IPS-20b (cell line): Measurements from ENCODE around the gene COX10.

Source experiments
- H3K27ac ChIP-seq: one replicate; pipeline ENCODE4 v1.5.1; 2013; ENCODE audit warnings: low read length
- H3K27me3 ChIP-seq: 2 replicates; pipeline ENCODE4 v1.6.1; 2013; ENCODE audit warnings: mild to moderate bottlenecking, low read length, inconsistent platforms; ENCODE audit not compliant: insufficient read depth
- H3K36me3 ChIP-seq: 2 replicates; pipeline ENCODE4 v1.6.1; 2013; ENCODE audit warnings: low read depth, mild to moderate bottlenecking, inconsistent platforms, low read length, moderate library complexity; ENCODE audit not compliant: insufficient read depth
- H3K4me1 ChIP-seq: 2 replicates; pipeline ENCODE4 v1.6.1; 2013; ENCODE audit warnings: mild to moderate bottlenecking, control low read depth, inconsistent platforms, low read length, moderate library complexity; ENCODE audit not compliant: insufficient read depth
- H3K4me3 ChIP-seq: 2 replicates; pipeline ENCODE4 v1.5.1; 2013; ENCODE audit warnings: mild to moderate bottlenecking, low read length, inconsistent platforms
- H3K9ac ChIP-seq: 2 replicates; pipeline ENCODE4 v1.6.1; 2013; ENCODE audit warnings: low read depth, mild to moderate bottlenecking, inconsistent platforms, low read length, moderate library complexity
- H3K9me3 ChIP-seq: 2 replicates; pipeline ENCODE4 v1.6.1; 2013; ENCODE audit warnings: mild to moderate bottlenecking, low read depth, low read length, inconsistent platforms; ENCODE audit not compliant: insufficient read depth

The COX10 gene

DNA sequence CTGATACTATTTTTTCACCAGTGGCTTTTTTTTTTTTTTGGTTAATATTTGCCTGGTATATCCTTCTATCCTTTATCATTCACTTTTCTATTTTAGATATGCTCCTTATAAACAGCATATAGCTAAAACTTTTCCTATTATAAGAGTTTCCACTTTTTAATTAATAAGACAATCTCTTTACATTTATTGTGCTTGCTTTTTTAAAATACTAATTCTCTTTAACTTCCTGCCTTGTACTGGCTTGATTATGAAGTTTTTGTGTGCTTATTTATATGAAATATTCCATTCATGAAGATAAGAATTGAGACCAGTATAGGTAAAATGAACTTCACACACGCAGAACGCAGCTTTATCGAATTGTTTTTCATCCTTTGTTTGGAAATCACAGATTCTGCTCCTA, 176.3 kb downstream of the COX10 start:
- Histone ChIP-seq H3K4me1 (peaks cover 4% of the 10 kb centered on the region; the same call in 1 of the 2 replicates), H3K36me3 (no peaks in the 10 kb centered on the region), H3K4me3 (no peak overlapping the region), H3K9me3 (no peaks in the 10 kb centered on the region), H3K9ac (no peak overlapping the region), H3K27ac (no peak overlapping the region), H3K27me3 (no peaks in the 10 kb centered on the region)
